DMS 273 (cell line): ENCODE measurements around the gene CYLD.
A peak's percentile ranks its signal among the peaks of the same experiment; 100 is the strongest.

Experiments used
- DNase-seq: peaks from one replicate; lab custom pipeline; 2025; ENCODE audit not compliant: unreplicated experiment; lab: John Stamatoyannopoulos, UW

The CYLD gene

DNA sequence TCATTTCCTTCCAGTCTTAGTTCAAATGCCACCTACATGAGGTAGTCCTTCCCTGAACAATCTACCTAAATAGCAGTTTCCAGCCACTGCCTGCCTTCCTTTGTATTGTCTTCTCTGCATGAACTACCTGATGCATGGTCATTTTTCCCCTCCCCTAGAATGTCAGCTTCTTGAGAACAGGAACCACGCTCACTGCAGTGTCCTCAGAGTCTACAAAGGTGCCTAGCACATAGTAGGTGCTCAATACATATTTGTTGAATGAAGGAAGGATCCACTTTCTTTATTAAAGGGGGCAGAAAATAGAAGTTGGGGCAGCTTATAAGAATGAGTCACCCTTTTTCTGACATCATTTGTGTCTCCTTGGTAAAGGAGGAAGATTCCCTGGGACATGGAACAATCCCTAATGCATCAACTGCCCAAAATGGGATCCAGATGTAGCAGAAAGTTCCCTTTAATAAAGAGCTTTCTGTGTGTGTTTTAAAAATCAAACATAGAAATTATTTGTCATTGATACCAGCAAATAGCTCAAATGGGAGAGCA lies 4.4 kb upstream of the CYLD start:
- DNase-seq = no peak

DNA sequence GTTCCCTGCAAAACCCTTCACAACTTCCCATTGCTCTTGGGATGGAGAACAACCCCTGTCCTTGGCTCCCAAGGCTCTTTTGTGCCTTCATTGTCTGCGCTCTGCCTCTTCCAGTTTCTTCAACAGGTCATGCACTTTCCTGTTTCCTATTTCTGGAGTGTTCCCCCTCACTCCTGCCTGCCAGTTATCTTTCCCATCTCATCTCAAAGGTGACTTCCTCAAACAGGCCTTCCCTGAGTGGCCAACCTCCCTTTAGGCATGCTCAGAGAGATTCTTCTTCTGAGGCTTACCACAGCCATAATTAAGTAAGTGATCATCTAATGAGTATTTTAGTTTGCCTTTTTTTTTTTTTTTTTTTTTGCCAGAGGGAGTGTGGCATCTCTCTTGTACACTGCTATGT lies 2.9 kb upstream of the CYLD start:
- no peak for DNase-seq

DNA sequence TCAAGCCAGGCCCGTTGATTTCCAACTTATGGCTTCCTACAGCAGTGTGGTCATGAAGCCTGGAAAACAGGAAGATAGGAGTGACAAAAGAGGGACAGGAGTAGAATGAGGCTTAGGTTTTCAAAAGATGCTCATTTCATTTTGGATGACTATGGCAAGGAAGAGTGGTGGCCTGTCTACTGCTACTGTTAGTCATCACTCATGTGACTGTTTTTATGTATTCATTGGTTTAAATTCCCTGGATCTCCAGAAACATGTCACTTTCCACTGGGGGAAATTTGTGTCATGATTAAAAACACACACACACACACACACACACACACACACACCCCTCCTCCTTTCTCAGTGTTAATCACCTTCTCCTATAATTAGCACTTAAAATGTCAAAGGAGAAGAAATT lies 1.1 kb upstream of the CYLD start:
- no peak for DNase-seq

- peak; percentile 72 for DNase-seq
Measured at GRCh38 chr16:50741225-50741780, 583 bp upstream of the CYLD start.

DNA sequence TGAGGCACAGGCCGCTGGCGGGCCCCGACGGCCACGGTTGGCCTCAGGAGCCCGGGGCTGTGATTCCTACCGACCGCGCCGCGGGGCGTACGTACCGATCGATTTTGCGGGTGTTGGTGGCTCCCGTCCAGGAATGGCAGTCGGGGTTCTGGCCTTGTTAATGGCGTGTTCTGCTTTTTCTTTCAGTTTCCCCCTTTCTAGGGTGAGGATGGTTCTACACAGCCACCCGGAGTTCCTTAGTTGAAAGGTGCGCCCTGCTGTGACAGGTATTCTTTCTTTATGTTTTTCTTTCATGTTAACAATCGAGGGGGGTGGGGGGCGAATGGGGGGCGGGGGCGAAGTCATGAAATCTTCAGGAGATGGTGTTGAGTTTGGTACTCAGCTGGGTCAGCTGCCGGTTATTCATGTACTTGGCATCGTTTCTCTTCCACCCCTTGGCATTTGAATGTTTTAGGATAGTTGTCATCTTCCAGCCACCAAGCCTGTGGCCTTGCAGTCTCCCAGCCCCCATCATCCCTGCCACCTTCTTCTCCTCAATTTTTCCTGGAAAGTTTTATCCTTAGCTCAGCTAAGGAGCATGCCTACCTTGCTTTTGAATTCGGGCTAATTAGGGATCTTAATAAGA lies 802 bp downstream of the CYLD start:
- DNase-seq = peak; percentile 39

- DNase-seq = no peak
Measured at GRCh38 chr16:50743581-50744225, 1.8 kb downstream of the CYLD start.

- no peak for DNase-seq
Measured at GRCh38 chr16:50744881-50745280, 3.0 kb downstream of the CYLD start.

- no peak for DNase-seq
Measured at GRCh38 chr16:50745940-50746339, 4.1 kb downstream of the CYLD start.

- DNase-seq = peak; percentile 50
Measured at GRCh38 chr16:50747207-50747956, 5.5 kb downstream of the CYLD start.

DNA sequence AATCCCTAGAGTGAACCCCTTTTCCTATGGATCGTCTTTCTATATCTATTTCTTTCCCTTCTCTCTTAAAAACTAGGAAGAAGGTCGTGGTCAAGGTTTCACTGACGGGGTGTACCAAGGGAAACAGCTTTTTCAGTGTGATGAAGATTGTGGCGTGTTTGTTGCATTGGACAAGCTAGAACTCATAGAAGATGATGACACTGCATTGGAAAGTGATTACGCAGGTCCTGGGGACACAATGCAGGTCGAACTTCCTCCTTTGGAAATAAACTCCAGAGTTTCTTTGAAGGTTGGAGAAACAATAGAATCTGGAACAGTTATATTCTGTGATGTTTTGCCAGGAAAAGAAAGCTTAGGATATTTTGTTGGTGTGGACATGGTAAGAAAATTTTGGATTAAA lies 9.6 kb downstream of the CYLD start:
- no peak for DNase-seq

DNA sequence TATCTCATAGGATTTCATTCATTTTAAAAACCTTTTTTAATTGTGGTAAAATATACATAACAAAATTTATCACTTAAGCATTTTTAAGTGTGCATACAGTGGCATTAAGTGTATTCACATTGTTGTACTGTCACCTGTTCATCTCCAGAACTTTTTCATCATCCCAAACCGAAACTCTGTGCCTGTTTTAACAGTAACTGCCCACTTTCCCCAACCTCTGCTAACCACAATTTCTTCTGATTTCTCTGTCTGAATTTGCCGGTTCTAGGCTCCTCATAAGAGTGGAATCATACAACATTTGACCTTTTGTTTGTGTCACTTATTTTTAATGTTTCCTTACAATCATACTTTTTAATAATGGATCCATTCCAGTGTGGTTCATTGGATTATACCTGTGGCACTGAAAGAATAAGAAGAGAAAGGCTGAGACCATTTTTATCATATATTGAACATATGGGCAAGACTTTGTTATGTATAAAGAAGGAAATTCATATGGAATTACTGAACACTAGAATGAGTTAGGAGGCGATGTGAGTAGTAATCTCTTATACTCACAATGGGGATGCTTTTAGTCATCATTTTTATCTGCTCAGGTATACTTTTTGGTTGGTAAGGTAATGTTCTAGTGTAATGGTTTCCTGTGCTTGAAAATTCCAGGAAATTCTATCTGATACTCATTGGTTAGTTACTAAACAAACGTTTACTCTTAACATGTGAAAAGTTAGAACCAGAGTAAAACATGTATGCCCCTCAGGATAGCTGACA lies 10.8 kb downstream of the CYLD start:
- no peak for DNase-seq

- DNase-seq = no peak
Measured at GRCh38 chr16:50756473-50756872, 14.6 kb downstream of the CYLD start.

- no peak for DNase-seq
Measured at GRCh38 chr16:50761267-50761666, 19.4 kb downstream of the CYLD start.

GRCh38 chr16:50762241-50762640 lies 20.4 kb downstream of the CYLD start:
- DNase-seq = no peak

DNA sequence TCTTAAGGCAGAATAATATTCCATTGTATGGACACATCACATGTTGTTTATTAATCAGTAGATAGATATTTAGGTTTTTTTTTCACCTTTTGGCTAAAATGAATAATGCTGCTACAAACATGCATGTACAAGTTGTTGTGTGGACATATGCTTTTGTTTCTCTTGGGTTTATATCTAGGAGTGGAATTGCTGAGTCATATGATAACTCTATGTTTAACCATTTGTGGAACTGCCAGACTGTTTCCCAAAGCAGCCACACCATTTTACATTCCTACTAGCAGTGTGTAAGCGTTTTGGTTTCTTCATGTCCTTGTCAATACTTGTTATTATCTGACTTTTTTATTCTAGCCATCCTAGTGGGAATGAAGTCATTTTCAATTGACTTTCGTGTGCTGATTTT lies 21.3 kb downstream of the CYLD start:
- DNase-seq = no peak

GRCh38 chr16:50765260-50765659 lies 23.4 kb downstream of the CYLD start:
- no peak for DNase-seq

- DNase-seq = no peak
Measured at GRCh38 chr16:50765861-50766260, 24.0 kb downstream of the CYLD start.

DNA sequence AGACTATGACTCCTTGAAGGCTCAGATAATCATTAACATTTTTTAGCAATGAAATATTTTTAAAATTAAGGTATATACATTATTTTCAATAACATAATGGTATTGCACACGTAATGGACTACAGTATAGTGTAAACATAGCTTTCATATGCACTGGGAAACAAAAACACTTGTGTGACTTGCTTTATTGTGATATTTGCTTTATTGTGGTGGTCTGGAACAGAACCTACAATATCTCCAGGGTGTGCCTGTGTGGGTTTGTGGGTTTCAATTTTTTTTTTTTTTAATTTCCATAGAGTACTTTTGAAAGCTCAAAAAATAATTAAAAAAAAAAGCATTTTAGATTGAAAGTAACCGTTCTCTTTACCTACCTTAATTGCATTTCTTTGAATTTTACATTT lies 25.3 kb downstream of the CYLD start:
- DNase-seq = no peak

- no peak for DNase-seq
Measured at GRCh38 chr16:50771366-50771765, 29.5 kb downstream of the CYLD start.

- no peak for DNase-seq
Measured at GRCh38 chr16:50774405-50774804, 32.5 kb downstream of the CYLD start.

GRCh38 chr16:50774960-50775359 lies 33.1 kb downstream of the CYLD start:
- no peak for DNase-seq
